Hematopoietic multipotent progenitor cell treated with erythropoietin and hydrocortisone succinate and interleukin-3 and kit ligand, for 8 days (in vitro differentiated cells): ENCODE measurements around the gene TRAPPC4.
"Not testable (repeated sequence)": the region's sequence is repeated elsewhere in the genome, so short reads cannot be mapped to it uniquely, and the experiment has no call there.

Source experiments
- DNase-seq: peaks from one replicate; pipeline ENCODE4 v3.0.0-alpha.2; 2015

TRAPPC4 gene

DNA sequence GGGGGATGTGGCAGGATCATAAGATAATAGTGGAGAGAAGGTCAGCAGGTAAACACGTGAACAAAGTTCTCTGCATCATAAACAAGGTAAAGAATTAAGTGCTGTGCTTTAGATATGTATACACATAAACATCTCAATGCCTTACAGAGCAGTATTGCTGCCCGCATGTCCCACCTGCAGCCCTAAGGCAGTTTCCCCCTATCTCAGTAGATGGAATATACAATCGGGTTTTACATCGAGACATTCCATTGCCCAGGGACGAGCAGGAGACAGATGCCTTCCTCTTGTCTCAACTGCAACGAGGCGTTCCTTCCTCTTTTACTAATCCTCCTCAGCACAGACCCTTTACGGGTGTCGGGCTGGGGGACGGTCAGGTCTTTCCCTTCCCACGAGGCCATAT is 20.9 kb downstream of the TRAPPC4 start:
- not testable (repeated sequence) for DNase-seq

GRCh38 chr11:119041821-119042514 is 23.4 kb downstream of the TRAPPC4 start:
- no peak for DNase-seq

DNA sequence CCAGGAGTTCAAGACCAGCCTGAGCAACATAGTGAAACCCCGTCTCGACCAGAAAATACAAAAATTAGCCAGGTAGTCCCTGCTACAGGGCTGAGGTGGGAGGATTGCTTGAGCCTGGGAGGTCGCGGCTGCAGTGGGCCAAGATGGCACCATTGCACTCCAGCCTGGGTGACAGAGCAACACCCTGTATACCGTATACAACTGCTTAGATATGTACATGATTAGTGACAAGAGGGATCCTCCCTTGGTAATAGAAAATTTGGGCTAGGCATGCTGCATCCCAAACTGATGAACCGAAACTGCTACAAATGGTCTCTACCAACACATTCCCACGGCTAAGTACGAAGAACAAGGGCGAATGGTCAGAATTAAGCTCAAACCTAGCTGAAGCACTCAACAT is 24.4 kb downstream of the TRAPPC4 start:
- DNase-seq = no peak

DNA sequence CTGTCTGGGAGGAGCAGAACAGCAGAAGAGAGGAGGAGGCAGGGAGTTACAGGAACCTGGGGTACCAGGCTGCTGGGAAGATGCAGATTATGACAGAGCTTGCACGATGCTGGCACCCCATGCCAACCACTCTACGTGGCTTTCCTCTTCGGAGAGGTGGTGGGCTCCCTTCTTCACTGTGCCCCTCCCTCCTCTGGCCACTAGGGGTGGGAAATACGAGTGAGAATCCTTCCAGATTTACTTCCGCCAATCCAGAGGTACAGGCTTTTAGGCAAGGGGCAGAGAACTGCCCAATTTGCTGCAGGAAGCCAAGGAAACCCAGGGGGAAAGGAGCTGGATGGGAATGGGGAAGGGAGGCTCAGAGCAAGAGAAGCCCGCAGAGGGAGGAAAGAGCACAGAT is 26.1 kb downstream of the TRAPPC4 start:
- DNase-seq = no peak

DNA sequence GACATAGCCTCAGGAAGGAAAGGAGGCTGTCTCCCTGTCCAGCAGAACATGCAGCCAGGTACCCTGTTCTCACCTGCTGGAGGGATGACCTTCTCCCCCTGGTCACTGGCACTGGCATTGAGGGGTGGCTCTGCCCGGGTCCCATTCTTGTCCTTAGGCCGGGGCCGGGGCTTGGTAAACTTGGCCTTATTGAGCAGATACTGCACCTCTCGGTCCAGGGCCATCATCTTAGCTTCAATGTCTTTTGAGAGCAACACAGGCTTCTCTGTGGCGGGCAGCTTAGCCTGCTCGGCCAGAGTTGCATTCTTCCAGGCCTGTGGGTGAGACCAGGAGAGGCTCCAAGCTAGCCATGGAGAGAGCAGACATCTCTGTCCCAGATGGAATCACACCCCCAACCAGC is 27.9 kb downstream of the TRAPPC4 start:
- DNase-seq = no peak

DNA sequence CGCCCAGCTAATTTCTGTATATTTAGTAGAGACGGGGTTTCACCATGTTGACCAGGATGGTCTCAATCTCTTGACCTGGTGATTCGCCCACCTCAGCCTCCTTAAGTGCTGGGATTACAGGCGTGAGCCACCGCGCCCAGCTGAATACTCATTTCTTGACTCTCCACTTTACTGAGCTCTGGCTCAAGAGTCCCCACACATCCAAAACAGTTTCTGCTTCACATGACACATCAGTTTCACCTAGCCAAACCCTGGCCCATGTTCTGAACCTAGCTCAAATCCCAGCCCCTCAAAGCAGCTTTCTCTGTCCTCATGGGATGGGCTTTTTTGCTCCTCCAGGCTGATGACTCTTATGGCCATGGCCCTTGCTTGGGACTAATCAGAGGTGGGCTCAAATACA is 28.6 kb downstream of the TRAPPC4 start:
- no peak for DNase-seq

GRCh38 chr11:119048644-119049043 is 30.1 kb downstream of the TRAPPC4 start:
- DNase-seq = no peak

- no peak for DNase-seq
Observed at GRCh38 chr11:119049081-119049480, 30.5 kb downstream of the TRAPPC4 start.

GRCh38 chr11:119051440-119052162 is 33.0 kb downstream of the TRAPPC4 start:
- no peak for DNase-seq

DNA sequence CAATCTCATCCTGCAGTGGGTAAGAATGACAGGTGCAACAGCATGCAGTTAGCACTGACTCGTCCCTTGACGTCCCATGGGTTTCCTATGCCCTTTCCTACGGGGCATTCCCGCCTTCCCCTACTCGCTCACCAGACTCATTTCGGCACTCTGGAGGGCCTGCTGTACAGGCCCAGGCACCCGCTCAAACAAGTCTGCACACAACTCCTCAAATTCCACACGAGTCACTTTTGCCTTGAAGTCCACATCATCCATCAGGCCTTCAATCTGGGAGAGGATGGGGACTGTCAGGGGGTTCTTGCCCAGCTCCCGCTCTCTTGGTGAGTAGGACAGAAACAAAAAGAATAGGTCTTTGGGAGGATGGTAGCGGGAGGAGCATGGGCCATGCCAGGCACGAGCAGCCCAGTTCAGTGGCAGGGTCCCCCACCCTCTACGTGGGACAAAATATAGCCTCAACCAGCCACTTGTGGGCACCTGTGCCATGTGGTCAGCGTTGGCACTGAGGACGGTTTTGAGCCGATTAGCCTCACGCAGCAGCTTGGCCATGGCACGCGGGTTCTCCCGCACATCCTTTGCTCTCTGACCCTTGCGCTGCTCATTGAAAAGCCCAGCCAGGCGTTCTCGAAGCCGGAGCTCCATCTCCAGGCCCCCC is 33.7 kb downstream of the TRAPPC4 start:
- no peak for DNase-seq

DNA sequence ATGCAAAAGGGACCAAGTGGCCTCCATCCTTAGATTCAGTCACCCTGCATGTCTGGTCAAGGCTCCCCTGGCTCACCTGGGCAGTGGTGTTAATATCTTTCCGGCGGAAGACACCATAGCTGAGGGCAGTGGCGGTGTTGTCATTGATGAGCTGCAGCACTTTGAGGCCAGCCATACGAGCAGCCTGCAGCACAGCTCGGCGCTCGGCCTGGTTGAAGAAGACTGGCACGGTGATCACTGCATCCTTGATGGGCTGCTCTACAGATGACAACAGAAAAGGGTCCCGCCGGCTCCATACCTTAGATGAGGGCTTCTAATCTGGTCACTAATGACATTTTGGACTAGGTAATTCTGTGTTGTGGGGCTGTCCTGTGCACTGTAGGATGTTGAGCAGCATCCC is 35.9 kb downstream of the TRAPPC4 start:
- DNase-seq = no peak

GRCh38 chr11:119055901-119056300 is 37.3 kb downstream of the TRAPPC4 start:
- peak; percentile 75 for DNase-seq

GRCh38 chr11:119056421-119056999 is 37.9 kb downstream of the TRAPPC4 start:
- DNase-seq = peak; percentile 8

- DNase-seq = peak; percentile 94
Observed at GRCh38 chr11:119057000-119057769, 38.6 kb downstream of the TRAPPC4 start, which contains the start of gene HYOU1. Gene HYOU1 (minus strand): TSS chr11:119057205. CDS start chr11:119056160, 1,045 bp downstream.

GRCh38 chr11:119059128-119059527 is 40.6 kb downstream of the TRAPPC4 start:
- DNase-seq = not testable (repeated sequence)

- DNase-seq = no peak
Observed at GRCh38 chr11:119061256-119061655, 42.7 kb downstream of the TRAPPC4 start.

GRCh38 chr11:119062779-119063178 is 44.2 kb downstream of the TRAPPC4 start:
- DNase-seq = peak; percentile 86

DNA sequence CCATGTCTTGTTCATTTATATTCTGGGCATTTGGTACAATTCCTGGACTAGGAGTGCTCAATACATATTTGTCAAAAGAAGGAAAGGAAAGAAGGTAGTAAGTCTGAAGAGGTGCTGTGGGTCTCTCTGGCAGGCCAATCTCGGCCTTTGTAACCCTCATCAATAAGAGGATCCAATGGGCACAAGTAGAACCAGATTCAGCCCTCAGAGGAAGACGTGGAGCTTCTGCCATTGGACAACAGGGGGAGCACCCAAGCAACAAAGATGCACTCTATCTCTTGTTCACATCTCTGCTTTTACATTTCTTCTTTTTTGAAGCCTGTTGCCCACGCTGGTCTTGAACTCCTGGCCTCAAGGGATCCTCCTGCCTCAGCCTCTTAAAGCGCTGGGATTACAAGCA is 46.8 kb downstream of the TRAPPC4 start:
- peak; percentile 87 for DNase-seq

GRCh38 chr11:119067371-119068222 is 49.0 kb downstream of the TRAPPC4 start, which contains the start of gene VPS11:
Gene VPS11 (plus strand): TSS chr11:119067818. CDS start chr11:119067824, 6 bp downstream.
- peak; percentile 97 for DNase-seq
